ENCODE results near the gene KDR. TPM values are rescaled to one million over a fixed set of nuclear protein-coding genes. Genes with fewer than 3 reads are reported as not detected.

Gene KDR
- total RNA-seq, 4 donors from 2014 or later = 24.7 to 66.9 (median 33.4) TPM

- peaks cover 0 to 9% (median 0%) of the 10 kb centered on the region in 3 donors for H3K9me3 ChIP-seq
- H3K4me3 ChIP-seq = no peak overlapping the region
- H3K4me1 ChIP-seq = peaks cover 21 to 79% (median 30%) of the 10 kb centered on the region in 3 donors
- TF ChIP-seq POLR2A (IDR thresholded peaks at IDR 0.05) (no peak), POLR2AphosphoS5 (IDR thresholded peaks at IDR 0.05) (no peak), EP300 (IDR thresholded peaks at IDR 0.05) (no peak), CTCF (IDR thresholded peaks at IDR 0.05) (no peak)
- peak overlapping the region; percentile 77 to 87 (median 86) for H3K27ac ChIP-seq
- no peaks in the 10 kb centered on the region for H3K27me3 ChIP-seq
- 29 to 42% methylated on average over 1 of the region's 1 CpG for WGBS, 2 donors (ENCODE audit: low coverage in 1 of 2)
- no peak for ATAC-seq
- H3K36me3 ChIP-seq = no peaks in the 10 kb centered on the region
These were observed 87.7 kb downstream of the KDR start for GRCh38 chr4:55037728-55038127.

- Histone ChIP-seq H3K27ac (peak overlapping the region; percentile 24 to 87 (median 64)), H3K36me3 (no peaks in the 10 kb centered on the region), H3K9me3 (peaks cover 0 to 3% (median 0%) of the 10 kb centered on the region in 3 donors), H3K4me3 (no peak overlapping the region), H3K4me1 (peaks cover 21 to 90% (median 30%) of the 10 kb centered on the region in 3 donors), H3K27me3 (no peaks in the 10 kb centered on the region)
- no peak for TF ChIP-seq EP300 (IDR thresholded peaks at IDR 0.05)
- no peak for TF ChIP-seq CTCF (IDR thresholded peaks at IDR 0.05)
- no peak for TF ChIP-seq POLR2AphosphoS5 (IDR thresholded peaks at IDR 0.05)
- no peak for TF ChIP-seq POLR2A (IDR thresholded peaks at IDR 0.05)
- ATAC-seq = no peak
- WGBS, 2 donors (ENCODE audit: low coverage in 1 of 2) = no CpG with 5 or more reads among the region's 3 CpGs
These were observed 89.0 kb downstream of the KDR start for GRCh38 chr4:55036405-55036804.

- no peak for ATAC-seq
- TF ChIP-seq CTCF (IDR thresholded peaks at IDR 0.05) (no peak), POLR2A (IDR thresholded peaks at IDR 0.05) (no peak), POLR2AphosphoS5 (IDR thresholded peaks at IDR 0.05) (no peak), EP300 (IDR thresholded peaks at IDR 0.05) (no peak)
- 64% methylated on average over 1 of the region's 1 CpG; no CpG with 5 or more reads in 1 of the 2 donors for WGBS, 2 donors (ENCODE audit: low coverage in 1 of 2)
- H3K27ac ChIP-seq = peak overlapping the region; percentile 31 to 87 (median 64)
- H3K9me3 ChIP-seq = no peaks in the 10 kb centered on the region
- H3K27me3 ChIP-seq = no peaks in the 10 kb centered on the region
- no peak overlapping the region for H3K4me3 ChIP-seq
- peaks cover 21 to 95% (median 30%) of the 10 kb centered on the region in 3 donors for H3K4me1 ChIP-seq
- no peaks in the 10 kb centered on the region for H3K36me3 ChIP-seq
These were observed 89.5 kb downstream of the KDR start for GRCh38 chr4:55035892-55036291.

- no peaks in the 10 kb centered on the region for H3K9me3 ChIP-seq
- H3K4me3 ChIP-seq = no peak overlapping the region
- H3K4me1 ChIP-seq = peaks cover 15 to 77% (median 20%) of the 10 kb centered on the region in 3 donors
- H3K36me3 ChIP-seq = no peaks in the 10 kb centered on the region
- H3K27me3 ChIP-seq = no peaks in the 10 kb centered on the region
- 31 to 51% methylated on average over 4 to 5 of the region's 8 CpGs for WGBS, 2 donors (ENCODE audit: low coverage in 1 of 2)
- ATAC-seq = peak; percentile 38
- peak overlapping the region; percentile 60 to 78 (median 74) for H3K27ac ChIP-seq
- TF ChIP-seq CTCF (IDR thresholded peaks at IDR 0.05) (no peak), EP300 (IDR thresholded peaks at IDR 0.05) (no peak), POLR2A (IDR thresholded peaks at IDR 0.05) (no peak), POLR2AphosphoS5 (IDR thresholded peaks at IDR 0.05) (no peak)
These were observed 92.1 kb downstream of the KDR start for GRCh38 chr4:55033296-55033695.

- no peak for ATAC-seq
- Histone ChIP-seq H3K4me1 (peaks cover 14 to 71% (median 18%) of the 10 kb centered on the region in 3 donors), H3K36me3 (no peaks in the 10 kb centered on the region), H3K27me3 (no peaks in the 10 kb centered on the region), H3K4me3 (no peak overlapping the region), H3K9me3 (no peaks in the 10 kb centered on the region), H3K27ac (peak overlapping the region; percentile 60 to 78 (median 74))
- TF ChIP-seq POLR2AphosphoS5 (IDR thresholded peaks at IDR 0.05) = no peak
- no peak for TF ChIP-seq POLR2A (IDR thresholded peaks at IDR 0.05)
- no peak for TF ChIP-seq CTCF (IDR thresholded peaks at IDR 0.05)
- TF ChIP-seq EP300 (IDR thresholded peaks at IDR 0.05) = no peak
- WGBS, 2 donors (ENCODE audit: low coverage in 1 of 2) = 50 to 71% methylated on average over 1 of the region's 1 CpG
These were observed 92.6 kb downstream of the KDR start for GRCh38 chr4:55032788-55033187.

Measured in gastroesophageal sphincter (tissue), 4 donors.